GM23338 (cell line): ENCODE measurements around the gene EYS. TPM values are rescaled to one million over a fixed set of nuclear protein-coding genes. Genes with fewer than 3 reads are reported as not detected.
A peak's percentile ranks its signal among the peaks of the same experiment; 100 is the strongest.
"Not testable (repeated sequence)": the region's sequence is repeated elsewhere in the genome, so short reads cannot be mapped to it uniquely, and the experiment has no call there.

Experiments
- ATAC-seq: fragments of 200-7000 bp; cut with Tn5 transposase; 3 replicates; pipeline ENCODE4 v1.9.1; 2020
- DNase-seq: peaks from one replicate; pipeline ENCODE4 v3.0.0-alpha.2; 2015; ENCODE audit warnings: low spot score
- H2AFZ ChIP-seq: fragments of 200-600 bp; sonication (generic); 2 replicates; pipeline ENCODE4 v1.8.0; 2016; ENCODE audit warnings: antibody characterized with exemption, mild to moderate bottlenecking, moderate library complexity
- H3F3A ChIP-seq: fragments of 200-600 bp; sonication (generic); replicated peaks from 2 replicates; pipeline ENCODE4 v1.8.0; 2017; ENCODE audit warnings: antibody characterized with exemption, mixed run types, low read depth
- H3K27ac ChIP-seq: fragments of 200-600 bp; sonication (generic); 2 replicates; pipeline ENCODE4 v1.6.1; 2016; ENCODE audit warnings: low read depth
- H3K27me3 ChIP-seq: fragments of 200-600 bp; sonication (generic); 2 replicates; pipeline ENCODE4 v1.8.0; 2016; ENCODE audit warnings: mild to moderate bottlenecking, mixed run types, moderate library complexity; ENCODE audit not compliant: insufficient read depth
- H3K36me3 ChIP-seq: fragments of 200-600 bp; sonication (generic); 2 replicates; pipeline ENCODE4 v1.8.0; 2016; ENCODE audit warnings: mild to moderate bottlenecking; ENCODE audit not compliant: insufficient read depth
- H3K4me1 ChIP-seq: fragments of 200-600 bp; sonication (generic); 2 replicates; pipeline ENCODE4 v1.8.0; 2016; ENCODE audit warnings: mild to moderate bottlenecking, moderate library complexity; ENCODE audit not compliant: insufficient read depth
- H3K4me2 ChIP-seq: fragments of 200-600 bp; sonication (generic); 2 replicates; pipeline ENCODE4 v1.7.1; 2017; ENCODE audit warnings: mixed run types
- H3K4me3 ChIP-seq: fragments of 200-600 bp; sonication (generic); 2 replicates; pipeline ENCODE4 v1.6.1; 2016; ENCODE audit warnings: mixed run types
- H3K79me2 ChIP-seq: fragments of 200-600 bp; sonication (generic); replicated peaks from 2 replicates; pipeline ENCODE4 v1.8.0; 2017; ENCODE audit warnings: mild to moderate bottlenecking; ENCODE audit not compliant: insufficient read depth
- H3K9me2 ChIP-seq: fragments of 200-600 bp; sonication (generic); 2 replicates; pipeline ENCODE4 v1.8.0; 2017; ENCODE audit not compliant: insufficient read depth
- H4K20me1 ChIP-seq: fragments of 200-600 bp; sonication (generic); replicated peaks from 2 replicates; pipeline ENCODE4 v1.8.0; 2017; ENCODE audit warnings: mild to moderate bottlenecking; ENCODE audit not compliant: insufficient read depth
- H3K27ac Mint-ChIP-seq: 2 replicates; pipeline ENCODE4 v1.8.0; 2020; ENCODE audit warnings: inconsistent platforms, mild to moderate bottlenecking, moderate library complexity, mixed read lengths
- H3K27me3 Mint-ChIP-seq: 3 replicates; pipeline ENCODE4 v1.8.0; 2022; ENCODE audit warnings: low read depth, mild to moderate bottlenecking, moderate library complexity, mixed read lengths, inconsistent platforms; ENCODE audit not compliant: insufficient read depth, poor library complexity
- H3K36me3 Mint-ChIP-seq: 3 replicates; pipeline ENCODE4 v1.8.0; 2021; ENCODE audit warnings: low read depth, mild to moderate bottlenecking, inconsistent platforms, moderate library complexity, mixed read lengths
- H3K4me1 Mint-ChIP-seq: 3 replicates; pipeline ENCODE4 v1.8.0; 2020; ENCODE audit warnings: mild to moderate bottlenecking, inconsistent platforms, mixed read lengths
- H3K4me3 Mint-ChIP-seq: 3 replicates; pipeline ENCODE4 v1.8.0; 2021; ENCODE audit warnings: moderate library complexity, mild to moderate bottlenecking, inconsistent platforms, mixed read lengths
- H3K9me3 Mint-ChIP-seq: 3 replicates; pipeline ENCODE4 v1.8.0; 2020; ENCODE audit warnings: moderate library complexity, mild to moderate bottlenecking, inconsistent platforms, mixed read lengths
- CREB1 ChIP-seq: fragments of 250-450 bp; sonication (Bioruptor Pico); IDR thresholded peaks from 2 replicates; pipeline ENCODE4 v1.5.0; 2020; ENCODE audit warnings: low read depth, mild to moderate bottlenecking, moderate library complexity
- CTCF ChIP-seq, 2 experiments: fragments of 200-600 bp in 1 of 2; sonication (generic) in 1 of 2; conservative IDR thresholded peaks; 2 replicates each; pipeline versions ENCODE4 v1.5.1 to v1.6.1; 2016 to 2017; ENCODE audit warnings: antibody characterized with exemption in 2 of 2, low read depth in 2 of 2, mild to moderate bottlenecking in 2 of 2, moderate library complexity in 1 of 2
- ETS1 ChIP-seq: IDR thresholded peaks from 2 replicates; pipeline ENCODE4 v1.6.1; 2016; ENCODE audit warnings: antibody characterized with exemption
- EZH2 ChIP-seq: fragments of 200-600 bp; sonication (generic); IDR thresholded peaks from one replicate; pipeline ENCODE4 v1.8.0; 2017; ENCODE audit warnings: antibody characterized with exemption, mild to moderate bottlenecking, low read depth; ENCODE audit not compliant: unreplicated experiment
- EZH2phosphoT487 ChIP-seq: fragments of 200-600 bp; sonication (generic); IDR thresholded peaks from one replicate; pipeline ENCODE4 v1.8.1; 2018; ENCODE audit warnings: antibody characterized with exemption; ENCODE audit not compliant: unreplicated experiment
- JUNB ChIP-seq: IDR thresholded peaks from one replicate; pipeline ENCODE4 v1.6.1; 2016; ENCODE audit warnings: antibody characterized with exemption; ENCODE audit not compliant: unreplicated experiment
- NANOG ChIP-seq: IDR thresholded peaks from 2 replicates; pipeline ENCODE4 v1.6.1; 2016; ENCODE audit warnings: antibody characterized with exemption, borderline replicate concordance
- POLR2AphosphoS5 ChIP-seq: IDR thresholded peaks from 2 replicates; pipeline ENCODE4 v1.6.1; 2016; ENCODE audit warnings: antibody characterized with exemption, low read depth
- REST ChIP-seq: IDR thresholded peaks from one replicate; pipeline ENCODE4 v1.6.1; 2018; ENCODE audit warnings: antibody characterized with exemption; ENCODE audit not compliant: unreplicated experiment
- ZNF114 ChIP-seq: fragments of 250-450 bp; sonication (Bioruptor Pico); IDR thresholded peaks from 2 replicates; pipeline ENCODE4 v1.5.0; 2020; ENCODE audit warnings: mild to moderate bottlenecking, moderate library complexity
- ZNF331 ChIP-seq: fragments of 250-450 bp; sonication (Bioruptor Pico); IDR thresholded peaks from 2 replicates; pipeline ENCODE4 v1.5.0; 2020; ENCODE audit warnings: low read depth, mild to moderate bottlenecking, moderate library complexity
- polyA plus RNA-seq: library from polyadenylated mRNA; unstranded; fragments of >200 nt; fragmentation: Nextera tagmentation; extraction: Ambion mirVana; gene quantifications from 2 replicates; pipeline ENCODE4 v1.2.1, GENCODE V29; 2016
- total RNA-seq: library from RNA; depleted of rRNA; stranded (reverse); fragments of >200 nt; shearing (Covaris generic); gene quantifications from 2 replicates; pipeline ENCODE4 v1.2.3, GENCODE V29; 2014

EYS gene
- total and polyA plus RNA-seq, 2 experiments from 2014 or later: 0.38 to 0.52 TPM

- Mint-ChIP-seq H3K4me3 (no peak overlapping the region), H3K9me3 (peaks cover 13% of the 10 kb centered on the region; the same call in 2 of the 3 replicates), H3K27me3 (no peaks in the 10 kb centered on the region), H3K4me1 (no peaks in the 10 kb centered on the region), H3K36me3 (no peaks in the 10 kb centered on the region; the same call in 2 of the 3 replicates), H3K27ac (no peak overlapping the region)
- no peak overlapping the region for H3K4me2 ChIP-seq
- DNase-seq: no peak
- no peaks in the 10 kb centered on the region for H3K9me2 ChIP-seq
- no peaks in the 10 kb centered on the region for H3F3A ChIP-seq
- H3K79me2 ChIP-seq: no peaks in the 10 kb centered on the region
- no peak overlapping the region for H3K4me3 ChIP-seq
- no peaks in the 10 kb centered on the region for H3K27me3 ChIP-seq
- H2AFZ ChIP-seq: no peak overlapping the region
- H3K27ac ChIP-seq: no peak overlapping the region
- ATAC-seq: no peak
- TF ChIP-seq EZH2 (no peak), CREB1 (no peak), REST (no peak), POLR2AphosphoS5 (no peak), EZH2phosphoT487 (no peak), ZNF331 (no peak), NANOG (no peak), JUNB (no peak)
- no peaks in the 10 kb centered on the region for H4K20me1 ChIP-seq
- no peaks in the 10 kb centered on the region for H3K4me1 ChIP-seq
- H3K36me3 ChIP-seq: no peaks in the 10 kb centered on the region
Observed at GRCh38 chr6:63839485-63839884, 1867.5 kb downstream of the EYS start.

GRCh38 chr6:63828678-63829077, 1878.3 kb downstream of the EYS start:
- H3K27me3 ChIP-seq, H3K79me2 ChIP-seq, H3K4me3 ChIP-seq, H3K4me2 ChIP-seq, H4K20me1 ChIP-seq, H2AFZ ChIP-seq, DNase-seq, H3K36me3 ChIP-seq, H3K27me3 Mint-ChIP-seq, H3K4me1 ChIP-seq, H3K9me2 ChIP-seq, H3K4me3 Mint-ChIP-seq, H3F3A ChIP-seq, ATAC-seq, H3K4me1 Mint-ChIP-seq, H3K27ac Mint-ChIP-seq, H3K27ac ChIP-seq: not testable (repeated sequence)
- peaks cover 10% of the 10 kb centered on the region; the same call in 2 of the 3 replicates for H3K36me3 Mint-ChIP-seq
- H3K9me3 Mint-ChIP-seq: peaks cover 65% of the 10 kb centered on the region

GRCh38 chr6:63824722-63825121, 1882.3 kb downstream of the EYS start:
- Mint-ChIP-seq H3K4me3 (no peak overlapping the region), H3K4me1 (no peaks in the 10 kb centered on the region), H3K27ac (no peak overlapping the region), H3K9me3 (peaks cover 35% of the 10 kb centered on the region), H3K36me3 (peaks cover 10% of the 10 kb centered on the region; the same call in 2 of the 3 replicates), H3K27me3 (no peaks in the 10 kb centered on the region)
- Histone ChIP-seq H3F3A (no peaks in the 10 kb centered on the region), H2AFZ (peak overlapping the region; percentile 74), H3K9me2 (no peaks in the 10 kb centered on the region; the same call in 1 of the 2 replicates), H3K79me2 (no peaks in the 10 kb centered on the region), H3K4me2 (no peak overlapping the region), H3K36me3 (no peaks in the 10 kb centered on the region), H4K20me1 (no peaks in the 10 kb centered on the region), H3K4me1 (no peaks in the 10 kb centered on the region), H3K27me3 (no peaks in the 10 kb centered on the region), H3K27ac (no peak overlapping the region), H3K4me3 (no peak overlapping the region)
- ATAC-seq (no peak), DNase-seq (no peak)
- no peak for TF ChIP-seq JUNB
- no peak for TF ChIP-seq POLR2AphosphoS5
- TF ChIP-seq EZH2: no peak
- no peak for TF ChIP-seq ZNF114
- TF ChIP-seq CTCF (conservative IDR thresholded peaks at IDR 0.05; ENCODE audit: low read depth in 2 of 2): no peak
- no peak for TF ChIP-seq NANOG
- no peak for TF ChIP-seq ETS1
